ENCODE data around the gene TMEM151A. TPM values are rescaled to one million over a fixed set of nuclear protein-coding genes. Genes with fewer than 3 reads are reported as not detected.

TMEM151A gene
- total RNA-seq, 3 donors from 2014 or later = 0.16 to 1.6 (median 0.33) TPM

GRCh38 chr11:66314186-66314501 is 22.4 kb downstream of the TMEM151A start:
- Histone ChIP-seq H3K9me3 (no peaks in the 10 kb centered on the region), H3K27me3 (peaks cover 3% of the 10 kb centered on the region in 2 donors), H3K4me1 (peaks cover 13 to 14% of the 10 kb centered on the region in 2 donors), H3K4me3 (peak overlapping the region; percentile 53 to 77 (median 64)), H3K36me3 (no peaks in the 10 kb centered on the region), H3K27ac (peak overlapping the region; percentile 83 to 95)
- DNase-seq (ENCODE audit: low spot score in 2 of 2) = no peak
- intact Hi-C loops (cut with DNase I; ENCODE audit: low total_unique reads) = no loop called here
- TF ChIP-seq CTCF (IDR thresholded peaks at IDR 0.05) (no peak), POLR2AphosphoS5 (IDR thresholded peaks at IDR 0.05) (no peak), POLR2A (IDR thresholded peaks at IDR 0.05) (no peak)

- DNase-seq (ENCODE audit: low spot score in 2 of 2) = no peak
- H3K4me1 ChIP-seq = peaks cover 13 to 14% of the 10 kb centered on the region in 2 donors
- H3K27me3 ChIP-seq = peaks cover 3% of the 10 kb centered on the region in 2 donors
- H3K36me3 ChIP-seq = no peaks in the 10 kb centered on the region
- TF ChIP-seq POLR2A (IDR thresholded peaks at IDR 0.05) (no peak), POLR2AphosphoS5 (IDR thresholded peaks at IDR 0.05) (no peak), CTCF (IDR thresholded peaks at IDR 0.05) (no peak)
- H3K9me3 ChIP-seq = no peaks in the 10 kb centered on the region
- H3K4me3 ChIP-seq = peak overlapping the region; percentile 53 to 77 (median 64)
- intact Hi-C loops (cut with DNase I; ENCODE audit: low total_unique reads) = no loop called here
- peak overlapping the region; percentile 30 to 95 for H3K27ac ChIP-seq
Measured at GRCh38 chr11:66314561-66315497, 23.1 kb downstream of the TMEM151A start.

- intact Hi-C loops (cut with DNase I; ENCODE audit: low total_unique reads) = no loop called here
- Histone ChIP-seq H3K27ac (peak overlapping the region; percentile 30 to 95), H3K36me3 (no peaks in the 10 kb centered on the region), H3K4me3 (peak overlapping the region; percentile 53 to 77 (median 64)), H3K4me1 (peaks cover 13 to 14% of the 10 kb centered on the region in 2 donors), H3K9me3 (no peaks in the 10 kb centered on the region), H3K27me3 (peaks cover 3% of the 10 kb centered on the region in 2 donors)
- TF ChIP-seq POLR2A (IDR thresholded peaks at IDR 0.05) = no peak
- TF ChIP-seq CTCF (IDR thresholded peaks at IDR 0.05) = no peak
- no peak for TF ChIP-seq POLR2AphosphoS5 (IDR thresholded peaks at IDR 0.05)
- DNase-seq (ENCODE audit: low spot score in 2 of 2) = no peak
Measured at GRCh38 chr11:66315498-66315885, 23.8 kb downstream of the TMEM151A start.

- Histone ChIP-seq H3K4me1 (peaks cover 13 to 14% of the 10 kb centered on the region in 2 donors), H3K4me3 (peak overlapping the region; percentile 53 to 77 (median 64)), H3K36me3 (no peaks in the 10 kb centered on the region), H3K27me3 (peaks cover 3% of the 10 kb centered on the region in 2 donors), H3K9me3 (no peaks in the 10 kb centered on the region), H3K27ac (peak overlapping the region; percentile 67 to 95)
- TF ChIP-seq CTCF (IDR thresholded peaks at IDR 0.05) (no peak), POLR2A (IDR thresholded peaks at IDR 0.05) (no peak), POLR2AphosphoS5 (IDR thresholded peaks at IDR 0.05) (no peak)
- DNase-seq (ENCODE audit: low spot score in 2 of 2) = no peak
- intact Hi-C loops (cut with DNase I; ENCODE audit: low total_unique reads) = no loop called here
Measured at GRCh38 chr11:66315921-66316811, 24.5 kb downstream of the TMEM151A start.
